SK-N-SH (cell line): ENCODE data around the gene VPS50. TPM values are rescaled to one million over a fixed set of nuclear protein-coding genes. Genes with fewer than 3 reads are reported as not detected.

Source experiments
- CTCF ChIA-PET: fragments of 300-600, 350-600 bp; formaldehyde crosslinking; extraction: SDS; loops from one replicate; lab custom pipeline; 2021; lab: Yijun Ruan, JAX
- POLR2A ChIA-PET: fragments of 350-600 bp; sonication (Branson Sonifier 250); formaldehyde crosslinking; extraction: SDS; loops from one replicate; lab custom pipeline; 2020; ENCODE audit warnings: antibody characterized with exemption, inconsistent platforms; lab: Yijun Ruan, JAX
- DNase-seq: peaks from one replicate; pipeline ENCODE4 v3.0.0; 2012
- H2AFZ ChIP-seq: fragments of 200-600 bp; sonication (generic); 2 replicates; pipeline ENCODE4 v1.8.1; 2016; ENCODE audit warnings: antibody characterized with exemption, mild to moderate bottlenecking, low read depth
- H3F3A ChIP-seq: fragments of 200-600 bp; sonication (generic); replicated peaks from 2 replicates; pipeline ENCODE3; 2016; ENCODE audit warnings: antibody characterized with exemption, mild to moderate bottlenecking; ENCODE audit not compliant: insufficient read depth
- H3K27ac ChIP-seq, 2 experiments: fragments of 200-500 bp in 1 of 2; fragments of 200-600 bp in 1 of 2; sonication (Bioruptor generic) in 1 of 2; sonication (generic), shearing (Covaris generic) in 1 of 2; 2 replicates each; pipeline versions ENCODE4 v1.5.1 to v1.6.1; 2014 to 2016; ENCODE audit warnings: low read depth in 2 of 2, inconsistent platforms in 1 of 2, low read length in 1 of 2, mild to moderate bottlenecking in 1 of 2, mixed read lengths in 1 of 2
- H3K27me3 ChIP-seq: fragments of 200-600 bp; sonication (generic), shearing (Covaris generic); 2 replicates; pipeline ENCODE4 v1.6.1; 2016; ENCODE audit warnings: mixed run types; ENCODE audit not compliant: insufficient read depth
- H3K36me3 ChIP-seq, 2 experiments: fragments of 200-500 bp in 1 of 2; fragments of 200-600 bp in 1 of 2; sonication (Bioruptor generic) in 1 of 2; sonication (generic) in 1 of 2; replicated peaks in 1 of 2; 2 replicates each; pipeline versions ENCODE3 to v1.5.1; 2014 to 2016; ENCODE audit warnings: low read length in 1 of 2, mild to moderate bottlenecking in 1 of 2; ENCODE audit not compliant: insufficient read depth in 2 of 2, control insufficient read depth in 1 of 2
- H3K4me1 ChIP-seq, 2 experiments: fragments of 200-500 bp in 1 of 2; fragments of 200-600 bp in 1 of 2; sonication (Bioruptor generic) in 1 of 2; sonication (generic), shearing (Covaris generic) in 1 of 2; 2 replicates each; pipeline versions ENCODE4 v1.5.1 to v1.6.1; 2014 to 2016; ENCODE audit warnings: low read depth in 1 of 2, low read length in 1 of 2, mixed run types in 1 of 2; ENCODE audit not compliant: insufficient read depth in 2 of 2, control insufficient read depth in 1 of 2
- H3K4me2 ChIP-seq: fragments of 200-600 bp; sonication (generic), shearing (Covaris generic); 2 replicates; pipeline ENCODE4 v1.6.1; 2017; ENCODE audit warnings: mixed run types
- H3K4me3 ChIP-seq, 2 experiments: fragments of 200-500 bp in 1 of 2; fragments of 200-600 bp in 1 of 2; sonication (Bioruptor generic) in 1 of 2; sonication (generic), shearing (Covaris generic) in 1 of 2; 2 replicates each; pipeline versions ENCODE4 v1.5.1 to v1.8.1; 2014 to 2016; ENCODE audit warnings: low read depth in 2 of 2, inconsistent platforms in 1 of 2, low read length in 1 of 2, mild to moderate bottlenecking in 1 of 2, mixed read lengths in 1 of 2, moderate library complexity in 1 of 2
- H3K79me2 ChIP-seq: fragments of 200-600 bp; sonication (generic); 2 replicates; pipeline ENCODE4 v1.8.1; 2017; ENCODE audit warnings: mild to moderate bottlenecking; ENCODE audit not compliant: insufficient read depth
- H3K9ac ChIP-seq: fragments of 200-600 bp; sonication (generic); 2 replicates; pipeline ENCODE4 v1.6.1; 2017; ENCODE audit warnings: mixed run types
- H3K9me2 ChIP-seq: fragments of 200-600 bp; sonication (generic); 2 replicates; pipeline ENCODE4 v1.6.1; 2017; ENCODE audit warnings: mixed run types
- H3K9me3 ChIP-seq: fragments of 200-600 bp; sonication (generic); 2 replicates; pipeline ENCODE4 v1.6.1; 2017; ENCODE audit warnings: mixed run types, mild to moderate bottlenecking, moderate library complexity
- H4K20me1 ChIP-seq: fragments of 200-600 bp; sonication (generic); 2 replicates; pipeline ENCODE4 v1.6.1; 2017; ENCODE audit warnings: mild to moderate bottlenecking, mixed run types; ENCODE audit not compliant: insufficient read depth
- ELF1 ChIP-seq: IDR thresholded peaks from 2 replicates; pipeline ENCODE4 v1.4.0; 2012
- EP300 ChIP-seq, 2 experiments: IDR thresholded peaks; 2 replicates each; pipeline versions ENCODE4 v1.4.0 to v1.6.1; 2012; ENCODE audit warnings: borderline replicate concordance in 1 of 2, low read depth in 1 of 2, low read length in 1 of 2
- EZH2phosphoT487 ChIP-seq: fragments of 200-600 bp; sonication (generic); IDR thresholded peaks from 2 replicates; pipeline ENCODE4 v1.6.1; 2017; ENCODE audit warnings: low read depth, mixed run types, mild to moderate bottlenecking, antibody characterized with exemption, moderate library complexity, borderline replicate concordance
- FOSL2 ChIP-seq: IDR thresholded peaks from 2 replicates; pipeline ENCODE4 v1.4.0; 2012; ENCODE audit warnings: low read depth, mild to moderate bottlenecking, moderate library complexity, borderline replicate concordance
- FOXM1 ChIP-seq: IDR thresholded peaks from 2 replicates; pipeline ENCODE4 v1.4.0; 2012; ENCODE audit warnings: low read depth, mild to moderate bottlenecking
- GABPA ChIP-seq: IDR thresholded peaks from 2 replicates; pipeline ENCODE4 v1.4.0; 2012; ENCODE audit warnings: low read depth, mild to moderate bottlenecking
- JUND ChIP-seq: IDR thresholded peaks from 2 replicates; pipeline ENCODE4 v1.4.0; 2012
- MEF2A ChIP-seq: IDR thresholded peaks from 2 replicates; pipeline ENCODE4 v1.4.0; 2012; ENCODE audit warnings: low read depth, borderline replicate concordance
- MXI1 ChIP-seq: IDR thresholded peaks from 2 replicates; pipeline ENCODE4 v1.6.1; 2012; ENCODE audit warnings: mild to moderate bottlenecking, low read depth, low read length, improper control_type of control experiment
- POLR2AphosphoS5 ChIP-seq: IDR thresholded peaks from 2 replicates; pipeline ENCODE4 v1.6.1; 2012; ENCODE audit warnings: low read depth, low read length
- RAD21 ChIP-seq: IDR thresholded peaks from 2 replicates; pipeline ENCODE4 v1.6.1; 2012; ENCODE audit warnings: mild to moderate bottlenecking, low read length
- RFX5 ChIP-seq: IDR thresholded peaks from 2 replicates; pipeline ENCODE4 v1.6.1; 2012; ENCODE audit warnings: mild to moderate bottlenecking, improper control_type of control experiment, low read length
- RXRA ChIP-seq: IDR thresholded peaks from 2 replicates; pipeline ENCODE4 v1.4.0; 2012; ENCODE audit warnings: low read depth, mild to moderate bottlenecking, borderline replicate concordance
- SMC3 ChIP-seq: IDR thresholded peaks from 2 replicates; pipeline ENCODE4 v1.6.1; 2012; ENCODE audit warnings: low read depth, low read length, improper control_type of control experiment
- TCF12 ChIP-seq: IDR thresholded peaks from 2 replicates; pipeline ENCODE4 v1.4.0; 2012
- YY1 ChIP-seq: IDR thresholded peaks from 2 replicates; pipeline ENCODE4 v1.4.0; 2012; ENCODE audit warnings: low read depth, mild to moderate bottlenecking
- WGBS: methylation state at CpG from one replicate; pipeline ENCODE4 v1.1.6; 2017; ENCODE audit warnings: low lambda C conversion rate; 5-methylcytosine and 5-hydroxymethylcytosine counted together
- polyA plus RNA-seq, 3 experiments: library from polyadenylated mRNA; depleted of rRNA; stranded (reverse); fragments of >200 nt; gene quantifications; 2 replicates each; pipeline ENCODE4 v1.2.3, GENCODE V29; 2012
- TF ChIP-seq, protein P1 (sequence below): fragments of 200-600 bp; sonication (generic); IDR thresholded peaks from 2 replicates; pipeline ENCODE4 v1.6.1; 2017; ENCODE audit warnings: antibody characterized with exemption, mild to moderate bottlenecking, moderate library complexity
- TF ChIP-seq, protein P2 (sequence below): fragments of 150-350 bp; IDR thresholded peaks from 2 replicates; pipeline ENCODE4 v1.6.1; 2017; ENCODE audit warnings: antibody characterized with exemption, low read length, low read depth, borderline replicate concordance

Gene VPS50
- polyA plus RNA-seq, 1 of the 3 experiments (the other 2 are of a cell fraction): 9.1 TPM

DNA sequence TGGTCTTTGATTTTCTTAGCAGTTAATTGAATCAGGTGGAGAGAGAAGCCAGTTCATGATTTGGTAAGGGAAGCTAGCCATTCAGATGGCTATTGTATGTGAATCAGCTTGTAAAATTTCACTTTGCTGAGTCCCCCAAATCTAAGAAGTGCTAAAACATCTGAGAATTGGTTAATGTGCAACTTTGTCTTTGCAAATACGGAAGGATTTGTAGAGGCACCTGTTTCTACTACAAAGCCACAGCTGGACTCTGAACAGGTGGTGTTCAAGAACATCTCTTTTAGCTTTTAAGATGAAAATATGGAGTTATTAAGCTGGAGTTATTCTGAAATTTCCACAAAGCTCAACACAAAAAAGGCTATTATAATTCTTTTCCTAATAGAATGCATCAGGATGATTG is 132.6 kb downstream of the VPS50 start:
- no peak for DNase-seq
- Histone ChIP-seq H3K79me2 (no peaks in the 10 kb centered on the region), H4K20me1 (no peaks in the 10 kb centered on the region), H3K4me2 (no peak overlapping the region), H3K36me3 (peaks cover 2 to 3% of the 10 kb centered on the region in 2 experiments), H3K27me3 (no peaks in the 10 kb centered on the region), H3K4me3 (no peak overlapping the region), H3K9ac (no peak overlapping the region), H3K9me3 (no peaks in the 10 kb centered on the region), H3F3A (no peaks in the 10 kb centered on the region), H3K9me2 (no peaks in the 10 kb centered on the region)
- WGBS: 47% methylated on average over 1 of the region's 1 CpG
- POLR2A ChIA-PET: no interaction called here
- CTCF ChIA-PET: interaction anchor here (1.5 to 3.1 kb wide), 2 partner anchors 10 to 45 kb away, joined by 5 to 19 read pairs; no protein-coding TSS in a partner anchor
- TF ChIP-seq RFX5 (no peak), MEF2A (no peak), SMC3 (no peak), YY1 (no peak)
- TF ChIP-seq, all 33 proteins: peak for 0
- Histone ChIP-seq H3K4me1 (no peaks in the 10 kb centered on the region), H2AFZ (no peak overlapping the region), H3K27ac (no peak overlapping the region)

DNA sequence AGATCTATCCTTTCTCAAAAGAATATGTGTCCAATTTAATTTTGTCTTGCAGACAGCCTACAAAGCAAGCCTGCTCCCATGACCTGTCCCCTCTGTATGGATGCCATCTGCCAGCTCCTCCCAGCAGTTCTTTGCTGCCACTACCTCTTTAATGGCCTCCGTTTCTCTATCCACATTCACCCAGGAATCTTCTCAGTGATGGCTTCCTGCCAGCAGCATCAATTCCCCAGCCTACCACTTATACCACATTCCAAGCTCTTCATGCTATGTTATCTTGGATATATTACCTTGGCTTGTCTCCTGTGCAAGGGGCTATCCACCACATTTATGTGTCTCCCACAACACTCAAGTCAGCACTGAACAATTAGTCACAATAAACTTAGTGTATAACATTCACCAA is 133.2 kb downstream of the VPS50 start:
- H3K79me2 ChIP-seq: no peaks in the 10 kb centered on the region
- no peak overlapping the region for H3K27ac ChIP-seq
- ChIA-PET CTCF (interaction anchor here (1.5 to 3.1 kb wide), 2 partner anchors 9 to 45 kb away, joined by 5 to 19 read pairs; no protein-coding TSS in a partner anchor), POLR2A (no interaction called here)
- no peaks in the 10 kb centered on the region for H3K9me3 ChIP-seq
- no peaks in the 10 kb centered on the region for H3K9me2 ChIP-seq
- TF ChIP-seq, protein P1, sequence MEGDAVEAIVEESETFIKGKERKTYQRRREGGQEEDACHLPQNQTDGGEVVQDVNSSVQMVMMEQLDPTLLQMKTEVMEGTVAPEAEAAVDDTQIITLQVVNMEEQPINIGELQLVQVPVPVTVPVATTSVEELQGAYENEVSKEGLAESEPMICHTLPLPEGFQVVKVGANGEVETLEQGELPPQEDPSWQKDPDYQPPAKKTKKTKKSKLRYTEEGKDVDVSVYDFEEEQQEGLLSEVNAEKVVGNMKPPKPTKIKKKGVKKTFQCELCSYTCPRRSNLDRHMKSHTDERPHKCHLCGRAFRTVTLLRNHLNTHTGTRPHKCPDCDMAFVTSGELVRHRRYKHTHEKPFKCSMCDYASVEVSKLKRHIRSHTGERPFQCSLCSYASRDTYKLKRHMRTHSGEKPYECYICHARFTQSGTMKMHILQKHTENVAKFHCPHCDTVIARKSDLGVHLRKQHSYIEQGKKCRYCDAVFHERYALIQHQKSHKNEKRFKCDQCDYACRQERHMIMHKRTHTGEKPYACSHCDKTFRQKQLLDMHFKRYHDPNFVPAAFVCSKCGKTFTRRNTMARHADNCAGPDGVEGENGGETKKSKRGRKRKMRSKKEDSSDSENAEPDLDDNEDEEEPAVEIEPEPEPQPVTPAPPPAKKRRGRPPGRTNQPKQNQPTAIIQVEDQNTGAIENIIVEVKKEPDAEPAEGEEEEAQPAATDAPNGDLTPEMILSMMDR: no peak
- no peak for TF ChIP-seq GABPA
- no peak for TF ChIP-seq MXI1
- DNase-seq: no peak
- peaks cover under 1 to 3% of the 10 kb centered on the region in 2 experiments for H3K36me3 ChIP-seq
- no peak overlapping the region for H3K9ac ChIP-seq
- H2AFZ ChIP-seq: no peak overlapping the region
- no peak overlapping the region for H3K4me2 ChIP-seq
- H3K27me3 ChIP-seq: no peaks in the 10 kb centered on the region
- no peak overlapping the region for H3K4me3 ChIP-seq
- no peaks in the 10 kb centered on the region for H3F3A ChIP-seq
- no peaks in the 10 kb centered on the region for H4K20me1 ChIP-seq
- H3K4me1 ChIP-seq: no peaks in the 10 kb centered on the region
- 11% methylated on average over 1 of the region's 1 CpG for WGBS

DNA sequence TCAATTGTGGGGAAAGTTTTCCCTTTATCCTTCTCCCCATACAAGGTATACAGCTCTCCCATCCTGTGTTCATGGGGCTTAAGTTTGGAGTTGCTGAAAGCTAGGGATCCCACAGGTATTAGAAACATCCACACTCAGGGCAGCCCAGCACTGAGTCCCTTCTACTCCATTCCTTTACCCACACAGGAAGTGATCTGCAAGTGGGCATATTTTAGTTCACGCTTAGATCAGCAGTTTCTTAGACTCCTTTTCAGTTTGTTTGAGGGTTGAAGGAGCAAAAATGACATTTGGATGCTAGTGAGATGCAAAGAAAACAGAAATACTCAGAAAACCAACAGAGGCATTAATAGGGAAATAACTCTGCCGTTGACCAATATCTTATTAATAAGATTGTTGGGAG is 134.7 kb downstream of the VPS50 start:
- 24% methylated on average over 2 of the region's 2 CpGs for WGBS
- no peak overlapping the region for H3K4me3 ChIP-seq
- no peaks in the 10 kb centered on the region for H3K27me3 ChIP-seq
- H4K20me1 ChIP-seq: no peaks in the 10 kb centered on the region
- no peak overlapping the region for H3K27ac ChIP-seq
- DNase-seq: no peak
- H3K9me2 ChIP-seq: no peaks in the 10 kb centered on the region
- CTCF ChIA-PET: interaction anchor here (0.7 to 3.1 kb wide), 3 partner anchors 8 to 184 kb away, joined by 3 to 19 read pairs (median 3); no protein-coding TSS in a partner anchor
- POLR2A ChIA-PET: no interaction called here
- no peaks in the 10 kb centered on the region for H3F3A ChIP-seq
- no peaks in the 10 kb centered on the region for H3K36me3 ChIP-seq
- H2AFZ ChIP-seq: no peak overlapping the region
- H3K9ac ChIP-seq: no peak overlapping the region
- no peaks in the 10 kb centered on the region for H3K79me2 ChIP-seq
- H3K4me1 ChIP-seq: no peaks in the 10 kb centered on the region
- H3K9me3 ChIP-seq: no peaks in the 10 kb centered on the region
- no peak overlapping the region for H3K4me2 ChIP-seq
- no peak for TF ChIP-seq YY1
- no peak for TF ChIP-seq RXRA
- TF ChIP-seq FOXM1: no peak
- no peak for TF ChIP-seq EZH2phosphoT487
- no peak for TF ChIP-seq FOSL2
- no peak for TF ChIP-seq JUND
- TF ChIP-seq, protein P1: no peak
- no peak for TF ChIP-seq EP300 (IDR thresholded peaks at IDR 0.05; ENCODE audit: borderline replicate concordance in 1 of 2, low read depth in 1 of 2, low read length in 1 of 2)
- no peak for TF ChIP-seq ELF1
- no peak for TF ChIP-seq POLR2AphosphoS5
- TF ChIP-seq, protein P2, sequence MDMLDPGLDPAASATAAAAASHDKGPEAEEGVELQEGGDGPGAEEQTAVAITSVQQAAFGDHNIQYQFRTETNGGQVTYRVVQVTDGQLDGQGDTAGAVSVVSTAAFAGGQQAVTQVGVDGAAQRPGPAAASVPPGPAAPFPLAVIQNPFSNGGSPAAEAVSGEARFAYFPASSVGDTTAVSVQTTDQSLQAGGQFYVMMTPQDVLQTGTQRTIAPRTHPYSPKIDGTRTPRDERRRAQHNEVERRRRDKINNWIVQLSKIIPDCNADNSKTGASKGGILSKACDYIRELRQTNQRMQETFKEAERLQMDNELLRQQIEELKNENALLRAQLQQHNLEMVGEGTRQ: no peak
- TF ChIP-seq MEF2A: no peak
- no peak for TF ChIP-seq TCF12
- no peak for TF ChIP-seq GABPA
- TF ChIP-seq RAD21: no peak
